Smooth muscle cell (in vitro differentiated cells): ENCODE data around the gene FAIM2. TPM values are rescaled to one million over a fixed set of nuclear protein-coding genes. Genes with fewer than 3 reads are reported as not detected.
A peak's percentile ranks its signal among the peaks of the same experiment; 100 is the strongest.
"Not testable (repeated sequence)": the region's sequence is repeated elsewhere in the genome, so short reads cannot be mapped to it uniquely, and the experiment has no call there.

Experiments used
- DNase-seq: peaks from one replicate; lab custom pipeline; 2025; ENCODE audit not compliant: unreplicated experiment; lab: John Stamatoyannopoulos, UW
- H2AFZ ChIP-seq: fragments of 200-600 bp; sonication (generic); 2 replicates; pipeline ENCODE4 v1.6.0; 2016; ENCODE audit warnings: antibody characterized with exemption, low read depth, mild to moderate bottlenecking
- H3F3A ChIP-seq: fragments of 200-600 bp; sonication (generic); 2 replicates; pipeline ENCODE4 v1.6.0; 2017; ENCODE audit warnings: antibody characterized with exemption, low read depth
- H3K27ac ChIP-seq: fragments of 200-600 bp; sonication (generic); 2 replicates; pipeline ENCODE4 v1.5.1; 2016; ENCODE audit warnings: low read depth, mild to moderate bottlenecking
- H3K27me3 ChIP-seq: fragments of 200-600 bp; sonication (generic); 2 replicates; pipeline ENCODE4 v1.6.1; 2016; ENCODE audit warnings: low read depth, mild to moderate bottlenecking
- H3K36me3 ChIP-seq: fragments of 200-600 bp; sonication (generic); 2 replicates; pipeline ENCODE4 v1.5.1; 2016; ENCODE audit warnings: low read depth
- H3K4me1 ChIP-seq: fragments of 200-600 bp; sonication (generic); 2 replicates; pipeline ENCODE4 v1.5.1; 2016; ENCODE audit warnings: low read depth
- H3K4me2 ChIP-seq: fragments of 200-600 bp; sonication (generic); 2 replicates; pipeline ENCODE4 v1.6.0; 2016; ENCODE audit warnings: mild to moderate bottlenecking
- H3K4me3 ChIP-seq: fragments of 200-600 bp; sonication (generic); 2 replicates; pipeline ENCODE4 v1.5.1; 2016; ENCODE audit warnings: mild to moderate bottlenecking
- H3K79me2 ChIP-seq: fragments of 200-600 bp; sonication (generic); 2 replicates; pipeline ENCODE4 v1.6.0; 2016; ENCODE audit warnings: low read depth, mild to moderate bottlenecking
- H3K9ac ChIP-seq: fragments of 200-600 bp; sonication (generic); 2 replicates; pipeline ENCODE4 v1.6.0; 2016; ENCODE audit warnings: low read depth
- H3K9me3 ChIP-seq: fragments of 200-600 bp; sonication (generic); replicated peaks from 2 replicates; pipeline ENCODE4 v1.5.1; 2016; ENCODE audit warnings: low read depth
- H4K20me1 ChIP-seq: fragments of 200-600 bp; sonication (generic); 2 replicates; pipeline ENCODE4 v1.6.0; 2016; ENCODE audit warnings: low read depth
- WGBS: methylation state at CpG from one replicate; pipeline ENCODE4 v1.1.7; 2016; ENCODE audit warnings: low lambda C conversion rate; 5-methylcytosine and 5-hydroxymethylcytosine counted together
- polyA plus RNA-seq: library from polyadenylated mRNA; unstranded; fragments of >200 nt; fragmentation: Nextera tagmentation; extraction: Ambion mirVana; gene quantifications from 2 replicates; pipeline ENCODE4 v1.2.1, GENCODE V29; 2016
- total RNA-seq: library from RNA; depleted of rRNA; stranded (reverse); fragments of >200 nt; gene quantifications from 2 replicates; pipeline ENCODE4 v1.2.3, GENCODE V29; 2014
- TF ChIP-seq, protein P1 (sequence below): fragments of 200-600 bp; sonication (generic); IDR thresholded peaks from 2 replicates; pipeline ENCODE4 v1.5.1; 2017; ENCODE audit warnings: borderline replicate concordance, mild to moderate bottlenecking, antibody characterized with exemption; ENCODE audit not compliant: insufficient read depth, poor library complexity, severe bottlenecking

Gene FAIM2
- total and polyA plus RNA-seq, 2 experiments from 2014 or later, result 0.67 to 1.2 TPM

DNA sequence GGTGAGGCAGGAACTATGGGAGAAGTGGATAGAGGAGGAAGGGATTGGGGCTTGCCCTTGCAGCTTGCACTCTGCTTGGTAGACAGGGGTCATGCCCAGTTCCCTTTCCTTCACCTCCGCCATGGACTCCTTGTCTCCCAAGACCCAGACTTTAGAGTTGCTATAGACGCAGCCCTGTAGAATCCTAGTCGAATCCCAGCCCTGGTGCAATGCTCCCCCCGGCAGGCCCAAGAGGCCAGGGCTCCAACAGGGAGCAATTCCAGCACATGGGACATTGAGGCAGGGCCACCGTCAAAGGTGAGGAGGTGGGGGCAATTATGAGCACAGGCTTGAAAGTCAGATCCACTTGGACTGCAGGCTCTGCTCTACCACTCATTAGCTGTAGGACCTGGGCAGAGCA lies 31.3 kb downstream of the FAIM2 start:
- H3K4me2 ChIP-seq, result no peak overlapping the region
- no peaks in the 10 kb centered on the region for H3K4me1 ChIP-seq
- H3K36me3 ChIP-seq, result no peaks in the 10 kb centered on the region
- WGBS, result 94% methylated on average over 5 of the region's 5 CpGs
- H3K27me3 ChIP-seq, result no peaks in the 10 kb centered on the region
- no peaks in the 10 kb centered on the region for H3K9me3 ChIP-seq
- no peaks in the 10 kb centered on the region for H3K79me2 ChIP-seq
- H4K20me1 ChIP-seq, result no peaks in the 10 kb centered on the region
- H3K4me3 ChIP-seq, result no peak overlapping the region
- TF ChIP-seq, protein P1, sequence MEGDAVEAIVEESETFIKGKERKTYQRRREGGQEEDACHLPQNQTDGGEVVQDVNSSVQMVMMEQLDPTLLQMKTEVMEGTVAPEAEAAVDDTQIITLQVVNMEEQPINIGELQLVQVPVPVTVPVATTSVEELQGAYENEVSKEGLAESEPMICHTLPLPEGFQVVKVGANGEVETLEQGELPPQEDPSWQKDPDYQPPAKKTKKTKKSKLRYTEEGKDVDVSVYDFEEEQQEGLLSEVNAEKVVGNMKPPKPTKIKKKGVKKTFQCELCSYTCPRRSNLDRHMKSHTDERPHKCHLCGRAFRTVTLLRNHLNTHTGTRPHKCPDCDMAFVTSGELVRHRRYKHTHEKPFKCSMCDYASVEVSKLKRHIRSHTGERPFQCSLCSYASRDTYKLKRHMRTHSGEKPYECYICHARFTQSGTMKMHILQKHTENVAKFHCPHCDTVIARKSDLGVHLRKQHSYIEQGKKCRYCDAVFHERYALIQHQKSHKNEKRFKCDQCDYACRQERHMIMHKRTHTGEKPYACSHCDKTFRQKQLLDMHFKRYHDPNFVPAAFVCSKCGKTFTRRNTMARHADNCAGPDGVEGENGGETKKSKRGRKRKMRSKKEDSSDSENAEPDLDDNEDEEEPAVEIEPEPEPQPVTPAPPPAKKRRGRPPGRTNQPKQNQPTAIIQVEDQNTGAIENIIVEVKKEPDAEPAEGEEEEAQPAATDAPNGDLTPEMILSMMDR, result no peak
- H2AFZ ChIP-seq, result no peak overlapping the region
- H3K9ac ChIP-seq, result no peak overlapping the region
- peak overlapping the region; percentile 65 for H3K27ac ChIP-seq
- DNase-seq, result no peak
- peaks cover 14% of the 10 kb centered on the region for H3F3A ChIP-seq

DNA sequence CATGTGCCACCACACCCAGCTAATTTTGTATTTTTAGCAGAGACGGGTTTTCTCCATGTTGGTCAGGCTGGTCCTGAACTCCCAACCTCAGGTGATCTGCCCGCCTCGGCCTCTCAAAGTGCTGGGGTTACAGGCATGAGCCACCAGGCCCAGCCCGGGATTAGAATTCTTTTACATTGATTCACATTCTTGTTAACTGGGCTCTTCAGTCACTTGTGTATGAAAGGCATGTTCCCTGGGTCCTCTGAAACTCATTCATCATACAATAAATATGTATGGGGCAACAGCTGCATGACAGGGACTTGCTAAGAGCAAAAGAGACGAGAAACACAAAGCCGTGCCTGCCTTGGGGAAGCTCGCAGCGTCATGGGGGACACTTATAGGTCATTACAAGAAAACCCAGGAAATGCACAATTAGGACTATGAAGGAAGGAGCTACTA lies 31.9 kb downstream of the FAIM2 start:
- 32% methylated on average over 8 of the region's 8 CpGs for WGBS
- H3K79me2 ChIP-seq, H2AFZ ChIP-seq, H3K36me3 ChIP-seq, H3K4me2 ChIP-seq, H4K20me1 ChIP-seq, H3K4me1 ChIP-seq, H3K9ac ChIP-seq, DNase-seq, H3K27me3 ChIP-seq, H3K4me3 ChIP-seq, H3K9me3 ChIP-seq: not testable (repeated sequence)
- Histone ChIP-seq H3K27ac (peak overlapping the region; percentile 65), H3F3A (peaks cover 14% of the 10 kb centered on the region)

DNA sequence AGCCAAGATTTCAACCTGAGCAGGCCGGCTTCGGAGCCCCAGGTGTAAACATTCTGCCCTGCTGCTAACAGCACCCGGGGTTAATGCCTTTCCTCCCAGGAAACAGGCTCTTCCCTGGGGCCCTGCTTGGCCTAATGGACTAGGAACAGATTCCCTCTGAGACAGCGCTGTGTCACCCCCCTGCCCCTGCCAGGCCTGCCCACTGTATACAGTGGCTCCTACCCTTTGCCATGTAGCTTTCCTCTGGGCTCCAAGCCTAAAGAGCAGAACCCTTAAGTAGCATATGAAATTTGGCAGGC lies 32.5 kb downstream of the FAIM2 start:
- 81% methylated on average over 4 of the region's 4 CpGs for WGBS
- Histone ChIP-seq H3K36me3 (no peaks in the 10 kb centered on the region), H3K4me2 (no peak overlapping the region), H2AFZ (no peak overlapping the region), H3K9ac (no peak overlapping the region), H3K27ac (no peak overlapping the region), H3F3A (peaks cover 14% of the 10 kb centered on the region), H4K20me1 (no peaks in the 10 kb centered on the region), H3K9me3 (no peaks in the 10 kb centered on the region), H3K4me1 (no peaks in the 10 kb centered on the region), H3K79me2 (no peaks in the 10 kb centered on the region), H3K4me3 (no peak overlapping the region), H3K27me3 (no peaks in the 10 kb centered on the region)
- TF ChIP-seq, protein P1, result no peak
- no peak for DNase-seq

DNA sequence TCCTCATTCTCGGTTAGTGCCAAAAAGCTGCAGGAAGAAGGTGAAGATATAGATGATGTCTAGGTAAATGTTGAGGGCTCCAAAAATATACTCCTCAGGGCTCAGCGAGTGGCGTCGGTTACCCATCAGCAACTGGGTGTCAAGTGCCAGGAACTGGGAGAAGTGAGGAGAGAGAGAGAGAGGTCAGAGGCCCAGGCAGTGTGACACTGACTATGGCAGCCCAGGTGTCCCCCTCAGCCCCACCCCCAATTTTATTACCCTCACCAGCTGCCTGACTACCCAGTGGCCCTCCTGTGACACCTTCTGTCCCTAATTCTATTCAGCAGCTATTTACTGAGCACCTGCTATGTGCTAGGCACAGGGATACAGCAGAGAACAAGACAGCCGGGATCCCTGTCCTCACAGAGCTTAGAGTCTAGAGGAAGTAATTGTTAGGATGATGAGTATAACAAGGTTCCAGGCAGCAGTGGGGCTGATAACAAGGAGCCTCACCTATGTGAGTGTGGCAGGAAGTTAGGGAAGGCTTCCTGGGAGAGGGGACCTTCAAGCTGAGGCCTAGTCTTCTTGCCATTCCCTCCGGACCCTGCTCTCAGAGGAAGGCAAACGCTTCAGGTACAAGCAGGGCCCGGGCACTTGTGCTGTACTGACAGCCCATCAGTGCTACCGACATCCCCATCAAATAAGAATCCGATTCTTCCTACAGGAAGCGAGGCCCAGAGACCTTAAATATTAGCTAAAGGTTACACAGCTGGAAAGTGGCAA lies 33.0 kb downstream of the FAIM2 start:
- Histone ChIP-seq H2AFZ (no peak overlapping the region), H3F3A (peaks cover 14% of the 10 kb centered on the region), H4K20me1 (no peaks in the 10 kb centered on the region), H3K79me2 (no peaks in the 10 kb centered on the region), H3K4me2 (no peak overlapping the region), H3K27ac (no peak overlapping the region), H3K27me3 (no peaks in the 10 kb centered on the region), H3K9ac (no peak overlapping the region), H3K4me3 (no peak overlapping the region), H3K36me3 (no peaks in the 10 kb centered on the region), H3K4me1 (no peaks in the 10 kb centered on the region), H3K9me3 (no peaks in the 10 kb centered on the region)
- DNase-seq, result no peak
- TF ChIP-seq, protein P1, result no peak
- WGBS, result 95% methylated on average over 11 of the region's 11 CpGs
